Cardiac septum (tissue), 1 donor: ENCODE results near the gene RTP1. TPM values are rescaled to one million over a fixed set of nuclear protein-coding genes. Genes with fewer than 3 reads are reported as not detected.
"Not testable (repeated sequence)": the region's sequence is repeated elsewhere in the genome, so short reads cannot be mapped to it uniquely, and the experiment has no call there.

ENCODE experiments used
- DNase-seq: peaks from one replicate; pipeline ENCODE4 v3.0.0-alpha.2; 2020; ENCODE audit warnings: low spot score
- intact Hi-C: fragments of 100-400 bp; cut with DNase I; formaldehyde crosslinking; loops from one replicate; pipeline ENCODE4 v1.14.0; 2022
- total RNA-seq: library from RNA; stranded (reverse); fragmentation: NEBNext Ultra II Directional; extraction: Animal tissue kit (Norgen Biotek cat#: 25700); gene quantifications from one replicate; pipeline ENCODE4 v1.2.1, GENCODE V29; 2021
- donor health status: DM: no; HTN: no; CAD: no.

The RTP1 gene
- total RNA-seq, 1 donor from 2014 or later, result not detected

DNA sequence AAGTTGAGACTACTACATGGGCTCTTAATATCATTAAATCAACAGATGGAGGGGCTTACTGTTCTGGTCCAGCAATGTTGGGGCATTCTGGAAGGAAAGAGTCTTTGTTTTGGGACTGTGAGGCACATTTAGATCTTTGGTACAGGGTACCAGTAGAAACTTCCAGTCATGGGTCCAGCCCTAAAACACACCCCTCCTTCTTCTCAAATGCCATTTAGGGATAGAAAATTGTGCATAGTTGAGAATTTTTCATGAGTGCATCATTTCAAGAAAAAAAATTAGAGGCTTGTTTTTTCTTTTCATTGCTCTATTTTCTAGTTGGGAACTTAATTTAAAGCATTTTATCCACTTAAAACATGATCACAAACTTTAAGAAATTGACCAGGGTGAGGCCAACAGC is 4.1 kb upstream of the RTP1 start:
- no peak for DNase-seq
- intact Hi-C loops, result no loop called here

DNA sequence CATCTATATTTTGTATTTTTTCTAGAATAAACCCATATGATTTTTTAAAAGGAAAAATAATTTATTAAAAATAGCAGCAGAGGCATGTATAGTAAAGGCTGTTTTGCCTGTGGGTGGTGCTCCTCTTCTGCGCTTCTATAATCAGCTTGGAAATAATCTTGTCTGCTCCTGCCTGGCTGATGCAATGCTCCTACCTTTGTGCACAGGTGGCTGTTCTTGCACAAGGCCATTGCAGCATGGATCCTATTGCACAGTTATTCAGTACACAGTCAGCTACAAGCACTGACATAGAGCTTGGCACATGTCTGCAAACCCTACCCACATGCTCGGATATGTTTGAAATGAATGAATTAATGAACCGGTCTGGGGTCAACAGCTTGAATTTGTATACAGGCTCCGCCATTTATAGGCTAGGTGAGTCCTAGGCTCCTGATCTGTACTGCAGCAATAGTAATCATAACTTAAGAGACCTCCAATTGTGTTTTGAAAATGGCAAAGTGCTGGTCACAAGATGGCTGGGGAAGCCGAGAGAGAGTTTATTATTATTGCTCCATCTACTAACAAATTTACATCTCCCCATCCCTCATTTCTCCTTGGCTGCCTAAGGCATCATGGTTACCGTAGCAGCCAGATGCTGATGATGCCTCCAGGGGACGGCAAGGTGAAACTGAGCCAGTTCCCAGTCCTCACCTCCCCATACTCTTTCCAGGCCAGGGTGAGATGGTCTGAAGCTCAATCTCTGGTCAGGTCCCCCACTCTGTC is 532 bp upstream of the RTP1 start:
- intact Hi-C loops, result no loop called here
- DNase-seq, result no peak

DNA sequence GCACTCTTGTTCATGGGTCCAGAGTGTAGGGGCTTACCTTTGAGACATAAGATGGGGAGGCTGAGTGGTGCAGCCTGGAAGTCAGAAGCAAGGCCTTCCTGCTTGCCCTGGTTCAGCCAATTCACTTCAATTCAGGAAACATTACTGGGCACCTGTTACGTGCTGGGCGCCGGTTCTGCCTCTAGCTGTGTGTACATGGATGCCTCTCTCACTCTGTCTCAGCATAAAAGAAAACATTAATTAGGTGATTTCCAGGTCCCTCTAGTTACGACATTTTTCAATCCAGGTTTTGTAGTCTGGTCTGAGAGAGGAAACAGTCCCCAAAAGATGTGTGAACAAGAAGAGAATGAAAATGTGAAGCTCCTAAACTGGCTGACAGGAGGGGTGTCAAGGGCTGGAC is 1.2 kb downstream of the RTP1 start:
- intact Hi-C loops, result no loop called here
- DNase-seq, result no peak

DNA sequence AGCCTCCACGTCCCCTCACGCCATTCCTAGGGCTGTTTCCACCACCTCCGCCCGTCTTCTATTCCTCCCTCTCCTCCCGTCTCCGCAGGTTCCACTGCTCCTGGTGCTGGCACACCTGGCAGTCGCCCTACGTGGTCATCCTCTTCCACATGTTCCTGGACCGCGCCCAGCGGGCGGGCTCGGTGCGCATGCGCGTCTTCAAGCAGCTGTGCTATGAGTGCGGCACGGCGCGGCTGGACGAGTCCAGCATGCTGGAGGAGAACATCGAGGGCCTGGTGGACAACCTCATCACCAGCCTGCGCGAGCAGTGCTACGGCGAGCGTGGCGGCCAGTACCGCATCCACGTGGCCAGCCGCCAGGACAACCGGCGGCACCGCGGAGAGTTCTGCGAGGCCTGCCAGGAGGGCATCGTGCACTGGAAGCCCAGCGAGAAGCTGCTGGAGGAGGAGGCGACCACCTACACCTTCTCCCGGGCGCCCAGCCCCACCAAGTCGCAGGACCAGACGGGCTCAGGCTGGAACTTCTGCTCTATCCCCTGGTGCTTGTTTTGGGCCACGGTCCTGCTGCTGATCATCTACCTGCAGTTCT is 2.3 kb downstream of the RTP1 start:
- intact Hi-C loops, DNase-seq: not testable (repeated sequence)

DNA sequence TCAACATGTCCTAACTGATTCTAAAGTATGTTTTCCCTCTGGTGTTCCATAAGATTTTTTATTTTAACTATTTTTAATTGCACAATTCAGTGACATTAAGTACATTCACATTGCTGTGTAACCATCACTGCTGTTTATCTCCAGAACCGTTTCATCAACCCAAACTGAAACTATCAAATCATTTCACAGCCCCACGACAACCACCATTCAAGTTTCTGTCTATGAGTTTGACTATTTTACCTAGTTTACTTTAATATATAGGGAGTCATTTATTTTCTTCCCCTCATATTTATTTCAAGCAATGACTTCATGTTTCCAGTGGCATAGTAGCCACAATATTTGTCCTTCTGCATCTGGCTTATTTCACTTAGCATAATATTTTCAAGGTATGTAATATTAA is 8.4 kb downstream of the RTP1 start:
- no peak for DNase-seq
- intact Hi-C loops, result no loop called here

DNA sequence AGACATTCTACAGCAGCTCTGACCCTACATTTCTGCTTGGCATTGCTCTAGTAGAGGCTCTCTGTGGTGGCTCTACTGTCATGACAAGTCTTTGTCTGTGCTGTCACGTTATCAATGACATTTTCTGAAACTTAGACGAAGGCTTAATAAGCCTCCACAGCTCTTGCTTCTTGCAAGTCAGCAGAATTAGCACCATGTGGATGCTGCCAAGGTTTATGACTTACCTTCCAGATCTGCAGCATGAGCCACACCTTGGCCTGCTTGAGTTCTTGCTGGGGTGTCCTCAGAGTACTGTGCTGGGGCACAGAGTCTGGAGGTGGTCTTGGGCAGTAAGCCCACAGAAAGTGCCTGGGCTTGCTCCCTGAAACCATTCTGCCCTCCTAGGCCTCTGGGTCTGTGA is 9.8 kb downstream of the RTP1 start:
- DNase-seq, result no peak
- intact Hi-C loops, result no loop called here

DNA sequence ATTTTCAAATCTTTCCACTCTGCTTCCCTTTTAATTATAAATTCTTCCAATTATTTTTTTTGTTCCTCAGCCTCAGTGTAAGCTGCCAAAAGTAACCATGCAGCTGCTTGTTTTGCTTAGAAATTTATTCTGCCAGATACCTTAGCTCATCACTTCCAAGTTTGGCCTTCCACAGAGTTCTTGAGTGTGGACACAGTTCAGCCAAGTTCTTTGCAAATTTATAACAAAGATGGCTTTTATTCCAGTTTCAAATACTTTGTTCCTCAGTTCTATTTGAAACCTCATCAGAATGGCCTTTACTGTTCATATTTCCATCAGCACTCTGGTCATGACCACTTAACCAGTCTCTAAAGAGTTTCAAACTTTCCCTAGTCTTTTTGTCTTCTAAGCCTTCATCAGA is 10.3 kb downstream of the RTP1 start:
- intact Hi-C loops, result no loop called here
- no peak for DNase-seq

DNA sequence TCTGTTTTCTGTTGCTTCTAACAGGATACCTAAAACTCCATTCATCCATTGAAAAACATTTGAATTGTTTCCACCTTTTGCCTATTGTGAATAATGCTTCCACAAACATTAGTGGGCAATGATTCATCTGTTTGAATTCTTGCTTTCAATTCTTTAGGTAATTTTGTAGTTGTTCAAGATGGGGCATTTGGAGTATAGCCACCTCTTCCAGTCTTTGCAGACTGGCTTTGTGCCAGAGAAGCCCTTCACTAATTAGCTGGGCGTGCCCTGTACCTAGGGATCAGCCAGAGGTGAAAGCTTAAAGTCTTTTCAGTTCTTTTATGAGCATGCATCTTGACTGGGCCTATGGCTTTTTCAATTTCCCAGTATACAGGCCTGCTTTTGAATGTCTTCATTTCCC is 10.9 kb downstream of the RTP1 start:
- DNase-seq, result no peak
- intact Hi-C loops, result no loop called here

DNA sequence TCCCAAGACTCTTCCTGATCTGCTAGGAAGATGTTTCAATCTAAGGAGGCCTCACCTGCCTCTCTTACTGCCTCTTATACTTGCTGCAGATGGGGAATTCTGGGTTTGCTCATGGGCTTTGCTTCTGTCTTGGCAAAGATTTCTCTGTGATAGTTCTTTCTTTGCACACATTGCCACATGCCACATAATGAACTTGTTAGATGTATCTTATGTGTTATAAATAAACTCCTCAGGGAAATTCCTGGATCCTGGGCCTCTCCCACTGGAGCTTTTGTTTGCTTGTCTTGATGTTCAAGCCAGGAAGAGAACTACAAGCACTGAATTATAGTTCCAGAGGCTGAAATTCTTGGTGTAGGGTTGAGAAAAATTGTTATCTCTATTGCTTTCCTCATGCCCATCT is 12.2 kb downstream of the RTP1 start:
- no peak for DNase-seq
- intact Hi-C loops, result no loop called here

DNA sequence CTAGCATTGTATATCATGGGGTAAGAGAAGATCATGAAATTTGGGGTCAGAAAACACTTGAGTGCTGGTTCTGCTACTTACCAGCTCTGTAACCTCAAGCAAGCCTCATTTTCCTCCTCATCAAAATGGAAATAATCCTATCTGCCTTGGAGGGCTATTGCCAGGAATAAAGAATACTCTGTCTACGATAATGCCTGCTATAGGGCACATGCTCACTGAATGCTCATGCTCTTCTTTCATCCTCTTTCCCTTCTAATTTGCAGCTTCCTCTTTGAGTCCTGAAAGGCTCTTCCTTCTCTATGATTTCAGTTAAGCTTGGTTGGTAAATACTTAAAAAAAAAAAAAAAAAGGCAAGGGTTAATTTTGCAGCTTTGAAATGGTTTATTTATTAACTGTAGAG is 12.8 kb downstream of the RTP1 start:
- no peak for DNase-seq

DNA sequence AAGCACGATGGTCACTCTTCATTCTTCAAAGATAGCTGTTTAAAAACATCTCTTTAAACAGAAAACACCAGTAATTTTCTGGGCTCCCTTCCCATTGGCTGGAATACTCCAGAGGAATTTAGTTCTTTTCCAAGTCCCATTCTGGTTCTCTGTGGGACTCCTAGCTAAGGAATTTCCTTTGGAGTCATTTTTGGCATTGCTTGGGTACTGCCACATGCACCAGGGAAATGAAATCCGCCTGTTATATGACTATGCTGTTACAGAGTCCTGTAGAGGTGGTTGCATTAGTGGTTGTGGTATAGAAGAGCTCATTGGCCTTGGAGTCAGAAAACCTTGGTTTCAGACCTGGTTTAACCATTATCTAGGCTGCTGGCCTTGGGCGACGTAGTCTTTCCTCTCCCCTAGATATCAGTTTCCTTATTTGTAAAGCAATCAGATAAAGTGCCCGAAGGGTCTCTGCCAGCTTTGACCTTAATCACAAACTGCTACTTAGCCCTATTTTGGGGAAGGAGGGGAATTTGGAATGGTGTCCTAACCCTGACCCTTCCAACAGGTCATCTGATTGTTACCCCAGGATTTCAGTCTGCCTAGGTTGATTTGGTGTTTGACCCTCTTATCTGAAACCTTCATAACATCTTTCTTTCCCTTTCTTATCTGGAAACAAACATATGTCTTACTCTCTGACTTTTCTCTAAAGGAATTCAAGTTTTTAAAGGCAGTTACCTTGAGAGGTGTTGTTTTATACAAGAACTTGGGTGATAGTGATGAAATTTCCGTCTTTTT is 13.4 kb downstream of the RTP1 start:
- DNase-seq, result no peak
- intact Hi-C loops, result loop anchor here (10.0 kb wide), 1 partner anchor 404 kb away; no protein-coding TSS in a partner anchor

More for the DNA sequence above, 12.8 kb downstream of the RTP1 start:
- intact Hi-C loops, result loop anchor here (10.0 kb wide), 1 partner anchor 405 kb away; no protein-coding TSS in a partner anchor

DNA sequence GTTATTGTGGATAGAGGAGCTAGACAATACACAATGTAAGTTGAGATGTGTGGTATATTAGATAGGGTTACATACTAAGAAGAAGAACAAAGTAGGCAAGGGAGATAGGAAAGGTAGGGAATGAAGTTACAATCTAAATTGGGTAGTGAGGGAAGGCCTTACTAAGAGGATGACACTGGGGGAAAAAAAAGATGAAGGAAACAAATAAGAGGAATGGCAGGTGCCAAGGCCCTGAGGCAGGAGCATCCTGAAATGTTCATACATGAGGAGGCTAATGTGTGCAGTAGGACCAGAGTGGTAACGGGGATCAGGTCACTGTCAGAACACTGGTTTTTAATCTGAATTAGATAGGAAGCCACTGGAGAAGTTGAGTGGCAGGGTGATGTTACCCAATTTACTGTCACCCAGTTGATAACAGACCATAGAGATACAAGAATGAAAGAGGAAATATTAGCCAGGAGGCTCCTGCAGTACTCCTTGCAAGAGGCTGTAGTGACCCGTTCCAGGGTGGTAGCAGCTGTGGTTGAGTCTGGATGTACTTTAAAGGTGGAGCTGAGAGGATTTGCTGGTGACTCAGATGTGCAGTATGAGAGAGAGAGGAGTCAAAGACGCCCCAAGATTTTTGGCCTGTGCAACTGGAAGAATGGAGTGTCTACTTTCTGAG is 14.4 kb downstream of the RTP1 start:
- no peak for DNase-seq

DNA sequence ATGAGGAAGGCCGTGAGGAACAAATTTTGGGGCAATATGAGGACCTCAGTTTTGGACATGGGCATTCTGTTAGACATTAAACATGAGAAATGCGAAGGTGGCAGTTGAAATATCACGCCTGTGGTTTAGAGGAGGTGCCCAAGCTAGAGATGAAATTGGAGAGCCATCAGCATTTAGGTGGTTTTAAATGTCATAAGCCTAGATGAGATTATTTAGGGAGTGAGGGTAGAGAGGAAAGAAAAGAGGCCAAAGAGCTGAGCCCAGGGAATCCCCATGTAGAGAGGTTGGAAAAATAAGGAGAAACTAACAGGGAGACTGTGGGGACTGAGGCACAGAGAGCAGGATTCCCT is 14.9 kb downstream of the RTP1 start:
- DNase-seq, result no peak
- intact Hi-C loops, result loop anchor here (10.0 kb wide), 1 partner anchor 403 kb away; no protein-coding TSS in a partner anchor

More for the DNA sequence above, 14.4 kb downstream of the RTP1 start:
- intact Hi-C loops, result loop anchor here (10.0 kb wide), 1 partner anchor 403 kb away; no protein-coding TSS in a partner anchor

DNA sequence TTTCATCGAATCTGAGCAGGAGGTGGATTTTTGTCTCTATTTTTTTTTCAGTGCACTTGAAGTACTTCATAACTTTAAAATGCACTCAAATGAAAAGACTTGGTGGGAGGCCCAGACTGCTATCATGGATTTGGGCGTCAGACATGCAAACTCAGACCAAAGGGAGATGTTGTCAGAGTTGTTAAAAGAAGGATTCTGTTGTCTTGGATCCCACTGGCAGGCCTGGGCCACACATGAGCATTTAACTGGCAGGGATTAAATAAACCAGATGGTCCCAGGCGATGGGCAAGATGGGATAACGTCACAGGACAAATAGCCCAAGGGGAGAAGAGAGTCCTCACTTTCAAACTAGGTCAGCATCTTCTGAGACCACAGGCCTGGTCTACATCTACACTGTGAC is 15.4 kb downstream of the RTP1 start:
- DNase-seq, result no peak
- intact Hi-C loops, result loop anchor here (10.0 kb wide), 1 partner anchor 402 kb away; no protein-coding TSS in a partner anchor

DNA sequence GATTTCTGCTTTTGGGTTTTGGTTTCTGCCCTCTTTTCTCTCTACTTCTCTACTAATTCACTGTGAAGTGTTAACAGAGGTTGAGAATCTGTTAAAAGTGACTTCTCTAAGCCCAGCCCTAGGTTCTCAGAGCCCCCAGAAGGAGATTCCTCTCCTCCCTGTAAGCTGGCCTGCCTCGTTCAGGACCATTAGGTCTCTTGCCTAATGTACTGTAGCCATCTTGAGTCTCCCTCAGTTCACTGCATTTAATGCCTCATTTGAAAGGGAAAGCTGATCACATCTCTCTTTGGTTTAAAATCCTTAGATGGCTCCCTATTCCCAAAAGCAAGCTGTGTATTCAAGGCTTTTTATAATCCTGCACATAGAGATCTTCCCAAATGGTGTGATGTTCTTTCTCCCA is 16.3 kb downstream of the RTP1 start:
- no peak for DNase-seq
- intact Hi-C loops, result loop anchor here (10.0 kb wide), 1 partner anchor 401 kb away; no protein-coding TSS in a partner anchor

DNA sequence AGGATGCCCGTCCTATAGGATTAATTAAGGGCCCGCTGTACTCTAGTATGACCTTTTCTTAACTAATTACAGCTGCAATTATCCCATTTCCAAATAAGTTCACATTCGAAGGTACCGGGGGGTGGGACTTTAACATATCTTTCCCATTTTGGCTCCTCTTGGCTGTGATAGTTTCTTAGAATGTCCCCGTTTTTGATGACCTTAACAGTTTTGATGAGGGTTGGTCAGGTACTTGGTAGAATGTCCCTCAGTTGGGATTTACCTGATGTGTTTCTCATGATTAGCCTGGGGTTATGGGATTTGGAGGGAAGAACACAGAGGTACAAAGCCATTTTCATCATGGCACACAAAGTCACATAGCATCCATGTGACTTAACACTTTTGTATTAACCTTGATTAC is 18.2 kb downstream of the RTP1 start:
- intact Hi-C loops, result loop anchor here (10.0 kb wide), 1 partner anchor 399 kb away; no protein-coding TSS in a partner anchor
- no peak for DNase-seq

DNA sequence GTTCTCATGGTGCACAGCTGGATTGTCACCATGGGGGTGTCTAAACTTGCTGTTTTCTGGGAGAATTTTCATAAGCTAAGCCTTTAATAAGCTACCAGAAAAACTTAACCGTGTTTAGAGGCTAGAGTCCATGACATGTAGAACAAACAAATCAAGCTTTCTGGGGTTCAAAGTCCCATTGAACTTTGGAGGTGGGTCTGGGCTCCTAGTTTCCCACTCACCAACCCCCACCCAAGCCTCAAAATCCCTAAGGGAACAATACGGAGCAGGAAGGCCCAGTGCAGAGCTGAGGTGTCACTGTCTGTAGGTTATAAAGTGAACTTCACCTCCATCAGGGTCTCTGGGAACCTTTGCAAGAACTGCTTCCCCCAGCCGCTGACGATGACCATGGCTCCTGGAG is 25.5 kb downstream of the RTP1 start:
- intact Hi-C loops, result no loop called here

DNA sequence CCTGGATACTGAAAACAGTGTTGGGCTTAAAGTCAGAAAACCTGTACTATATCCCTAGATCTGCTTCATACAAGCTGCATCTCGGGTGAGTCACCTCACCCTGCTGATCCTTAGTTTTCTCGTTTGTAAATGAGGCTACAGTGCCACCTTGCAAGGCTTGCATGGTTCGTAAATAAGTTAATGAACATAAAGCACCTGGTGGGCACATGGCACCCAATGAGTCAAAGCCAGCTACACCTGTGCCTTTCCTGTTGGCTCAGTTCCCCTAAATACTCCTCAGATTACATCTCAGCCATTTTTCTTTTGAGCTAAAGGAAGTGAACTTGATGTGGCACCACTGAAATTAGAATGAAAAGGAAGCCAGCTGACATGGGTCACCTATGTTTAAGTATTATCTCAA is 26.5 kb downstream of the RTP1 start:
- intact Hi-C loops, result no loop called here
- no peak for DNase-seq

More for the DNA sequence above, 25.5 kb downstream of the RTP1 start:
- no peak for DNase-seq

DNA sequence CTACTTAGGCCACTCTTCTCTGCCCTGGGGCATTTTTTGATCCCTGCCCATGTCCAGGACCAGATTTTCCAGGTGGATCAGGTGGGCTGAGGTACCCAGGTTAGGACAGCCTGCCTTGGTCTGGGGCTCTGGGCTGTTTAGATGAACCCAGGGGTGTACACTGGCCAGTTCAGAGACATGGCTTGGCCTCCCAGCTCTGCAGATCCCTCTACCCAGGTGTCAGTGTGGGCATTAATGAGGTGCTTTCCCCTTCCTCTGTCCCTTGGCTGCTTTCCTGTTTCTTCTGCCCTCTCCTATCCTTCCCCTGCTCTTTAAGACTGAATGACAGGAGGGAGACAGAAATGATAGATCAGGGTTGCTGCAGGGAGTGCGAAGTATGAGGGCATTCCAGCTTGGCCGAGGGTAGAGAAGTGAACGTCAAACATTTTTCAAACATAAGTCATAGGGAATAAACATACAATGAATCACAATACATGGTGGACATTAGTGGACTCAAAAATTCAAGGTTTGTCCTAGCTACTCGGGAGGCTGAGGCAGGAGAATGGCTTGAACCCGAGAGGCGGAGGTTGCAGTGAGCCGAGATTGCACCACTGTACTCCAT is 30.5 kb downstream of the RTP1 start:
- intact Hi-C loops, result no loop called here
- DNase-seq, result no peak
